Neural progenitor cell (in vitro differentiated cells): ENCODE measurements around the gene RITA1. TPM values are rescaled to one million over a fixed set of nuclear protein-coding genes. Genes with fewer than 3 reads are reported as not detected.
A peak's percentile ranks its signal among the peaks of the same experiment; 100 is the strongest.

Experiments
- DNase-seq: peaks from one replicate; pipeline ENCODE4 v3.0.0-alpha.2; 2016; ENCODE audit warnings: low spot score
- H2AFZ ChIP-seq: fragments of 200-600 bp; sonication (generic); replicated peaks from 2 replicates; pipeline ENCODE4 v1.6.1; 2016; ENCODE audit warnings: antibody characterized with exemption
- H3F3A ChIP-seq: fragments of 200-600 bp; sonication (generic); 2 replicates; pipeline ENCODE4 v1.6.1; 2016; ENCODE audit warnings: antibody characterized with exemption, low read depth
- H3K27ac ChIP-seq: fragments of 200-600 bp; sonication (generic); 2 replicates; pipeline ENCODE4 v1.5.1; 2016; ENCODE audit warnings: mild to moderate bottlenecking
- H3K27me3 ChIP-seq: fragments of 200-600 bp; sonication (generic); 2 replicates; pipeline ENCODE4 v1.6.1; 2016; ENCODE audit warnings: mild to moderate bottlenecking, moderate library complexity
- H3K36me3 ChIP-seq: fragments of 200-600 bp; sonication (generic); 2 replicates; pipeline ENCODE4 v1.5.1; 2016
- H3K4me1 ChIP-seq: fragments of 200-600 bp; sonication (generic); 2 replicates; pipeline ENCODE4 v1.6.1; 2016; ENCODE audit warnings: mixed run types
- H3K4me2 ChIP-seq: fragments of 200-600 bp; sonication (generic); 2 replicates; pipeline ENCODE4 v1.6.1; 2016
- H3K4me3 ChIP-seq: fragments of 200-600 bp; sonication (generic); 2 replicates; pipeline ENCODE4 v1.5.1; 2016
- H3K79me2 ChIP-seq: fragments of 200-600 bp; sonication (generic); 2 replicates; pipeline ENCODE4 v1.6.1; 2016; ENCODE audit warnings: low read depth
- H3K9ac ChIP-seq: fragments of 200-600 bp; sonication (generic); 2 replicates; pipeline ENCODE4 v1.6.1; 2016
- H3K9me3 ChIP-seq: fragments of 200-600 bp; sonication (generic); 2 replicates; pipeline ENCODE4 v1.5.1; 2016; ENCODE audit warnings: low read depth
- H4K20me1 ChIP-seq: fragments of 200-600 bp; sonication (generic); 2 replicates; pipeline ENCODE4 v1.6.1; 2016; ENCODE audit warnings: low read depth
- H3K27ac Mint-ChIP-seq: 3 replicates; pipeline ENCODE4 v1.8.0; 2021; ENCODE audit warnings: mixed read lengths
- H3K27me3 Mint-ChIP-seq: 2 replicates; pipeline ENCODE4 v1.8.0; 2022; ENCODE audit warnings: low read depth, mild to moderate bottlenecking, inconsistent platforms, moderate library complexity, mixed read lengths; ENCODE audit not compliant: insufficient read depth
- H3K36me3 Mint-ChIP-seq: 3 replicates; pipeline ENCODE4 v1.8.0; 2021; ENCODE audit warnings: mixed read lengths
- H3K4me1 Mint-ChIP-seq: 3 replicates; pipeline ENCODE4 v1.8.0; 2021; ENCODE audit warnings: mixed read lengths
- H3K4me3 Mint-ChIP-seq: 3 replicates; pipeline ENCODE4 v1.8.0; 2021; ENCODE audit warnings: mild to moderate bottlenecking, moderate library complexity, mixed read lengths
- H3K9me3 Mint-ChIP-seq: 3 replicates; pipeline ENCODE4 v1.8.0; 2020; ENCODE audit warnings: mixed read lengths
- CTCF ChIP-seq: fragments of 200-600 bp; sonication (generic); IDR thresholded peaks from 2 replicates; pipeline ENCODE4 v1.5.1; 2017; ENCODE audit warnings: antibody characterized with exemption, mild to moderate bottlenecking
- EZH2 ChIP-seq: fragments of 200-600 bp; sonication (generic); IDR thresholded peaks from 2 replicates; pipeline ENCODE4 v1.6.1; 2017; ENCODE audit warnings: antibody characterized with exemption, mild to moderate bottlenecking, moderate library complexity
- EZH2phosphoT487 ChIP-seq: fragments of 200-600 bp; sonication (generic); IDR thresholded peaks from 2 replicates; pipeline ENCODE4 v1.6.1; 2017; ENCODE audit warnings: antibody characterized with exemption
- total RNA-seq: library from RNA; depleted of rRNA; stranded (reverse); fragments of >200 nt; gene quantifications from 2 replicates; pipeline ENCODE4 v1.2.3, GENCODE V29; 2015; ENCODE audit warnings: low replicate concordance

The RITA1 gene
- total RNA-seq, 1 donor from 2014 or later, result 13.7 TPM

GRCh38 chr12:113184098-113184899, 1.2 kb upstream of the RITA1 start:
- Histone ChIP-seq H3K4me2 (peak overlapping the region; percentile 74), H3K9me3 (no peaks in the 10 kb centered on the region), H3K27me3 (no peaks in the 10 kb centered on the region), H3K4me1 (peaks cover 8% of the 10 kb centered on the region), H3K9ac (no peak overlapping the region), H3K36me3 (no peaks in the 10 kb centered on the region), H2AFZ (peak overlapping the region; percentile 88), H3K27ac (no peak overlapping the region), H3K4me3 (peak overlapping the region; percentile 75), H3F3A (peaks cover 11% of the 10 kb centered on the region), H4K20me1 (peaks cover 31% of the 10 kb centered on the region), H3K79me2 (peaks cover 49% of the 10 kb centered on the region)
- peaks cover 23% of the 10 kb centered on the region for H3K36me3 Mint-ChIP-seq
- peak overlapping the region; percentile 63 for H3K27ac Mint-ChIP-seq
- H3K27me3 Mint-ChIP-seq, result peaks cover 4% of the 10 kb centered on the region
- DNase-seq, result no peak
- TF ChIP-seq EZH2 (no peak), EZH2phosphoT487 (no peak), CTCF (no peak)
- peaks cover 19% of the 10 kb centered on the region for H3K4me1 Mint-ChIP-seq
- peak overlapping the region; percentile 96 for H3K4me3 Mint-ChIP-seq
- no peaks in the 10 kb centered on the region for H3K9me3 Mint-ChIP-seq

- Histone ChIP-seq H3K4me3 (peak overlapping the region; percentile 75), H3K9ac (peak overlapping the region; percentile 80), H3K27me3 (no peaks in the 10 kb centered on the region), H3K9me3 (no peaks in the 10 kb centered on the region), H3K4me2 (peak overlapping the region; percentile 74), H3K27ac (peak overlapping the region; percentile 89), H3K79me2 (peaks cover 49% of the 10 kb centered on the region), H4K20me1 (peaks cover 31% of the 10 kb centered on the region), H3K36me3 (no peaks in the 10 kb centered on the region), H2AFZ (peak overlapping the region; percentile 88), H3K4me1 (peaks cover 8% of the 10 kb centered on the region), H3F3A (peaks cover 11% of the 10 kb centered on the region)
- Mint-ChIP-seq H3K9me3 (no peaks in the 10 kb centered on the region), H3K4me3 (peak overlapping the region; percentile 96), H3K27ac (peak overlapping the region; percentile 63), H3K36me3 (peaks cover 24% of the 10 kb centered on the region), H3K27me3 (peaks cover 4% of the 10 kb centered on the region), H3K4me1 (peaks cover 21% of the 10 kb centered on the region)
- peak; percentile 93 for DNase-seq
- TF ChIP-seq CTCF (no peak), EZH2phosphoT487 (no peak), EZH2 (no peak)
These were observed 681 bp upstream of the RITA1 start for GRCh38 chr12:113184900-113185179.

GRCh38 chr12:113186033-113186365, 478 bp downstream of the RITA1 start:
- peak overlapping the region; percentile 80 for H3K9ac ChIP-seq
- peak overlapping the region; percentile 75 for H3K4me3 ChIP-seq
- peaks cover 20% of the 10 kb centered on the region for H3K36me3 Mint-ChIP-seq
- peaks cover 11% of the 10 kb centered on the region for H3F3A ChIP-seq
- peak overlapping the region; percentile 37 for H3K27ac Mint-ChIP-seq
- H3K79me2 ChIP-seq, result peaks cover 49% of the 10 kb centered on the region
- no peak overlapping the region for H3K27ac ChIP-seq
- no peaks in the 10 kb centered on the region for H3K27me3 ChIP-seq
- H3K4me2 ChIP-seq, result peak overlapping the region; percentile 74
- peak overlapping the region; percentile 88 for H2AFZ ChIP-seq
- no peak for TF ChIP-seq CTCF
- TF ChIP-seq EZH2, result no peak
- TF ChIP-seq EZH2phosphoT487, result no peak
- DNase-seq, result peak; percentile 45
- H3K36me3 ChIP-seq, result no peaks in the 10 kb centered on the region
- H4K20me1 ChIP-seq, result peaks cover 31% of the 10 kb centered on the region
- H3K9me3 Mint-ChIP-seq, result no peaks in the 10 kb centered on the region
- peaks cover 3% of the 10 kb centered on the region for H3K27me3 Mint-ChIP-seq
- peak overlapping the region; percentile 96 for H3K4me3 Mint-ChIP-seq
- no peaks in the 10 kb centered on the region for H3K9me3 ChIP-seq
- H3K4me1 Mint-ChIP-seq, result peaks cover 28% of the 10 kb centered on the region
- H3K4me1 ChIP-seq, result peaks cover 8% of the 10 kb centered on the region
